Trophoblast cell (in vitro differentiated cells and primary cell): Measurements from ENCODE around the gene ZNF217.
A peak's percentile ranks its signal among the peaks of the same experiment; 100 is the strongest.

ENCODE experiments used
- DNase-seq, 2 donors: peaks; one replicate each; pipeline ENCODE4 v3.0.0-alpha.2; 2016
- H2AFZ ChIP-seq: 2 replicates; pipeline ENCODE4 v1.6.1; 2013; ENCODE audit warnings: low read length, moderate library complexity, mild to moderate bottlenecking; ENCODE audit not compliant: insufficient read depth, poor library complexity
- H2AK5ac ChIP-seq: 2 replicates; pipeline ENCODE4 v1.6.1; 2013; ENCODE audit warnings: mild to moderate bottlenecking, low read length
- H2BK120ac ChIP-seq: 2 replicates; pipeline ENCODE4 v1.6.1; 2013; ENCODE audit warnings: low read length, mild to moderate bottlenecking, moderate library complexity; ENCODE audit not compliant: insufficient read depth, poor library complexity
- H2BK12ac ChIP-seq: 2 replicates; pipeline ENCODE4 v1.6.1; 2013; ENCODE audit warnings: mild to moderate bottlenecking, low read length, moderate library complexity
- H2BK5ac ChIP-seq: 2 replicates; pipeline ENCODE4 v1.6.1; 2013; ENCODE audit warnings: low read length, low read depth, moderate library complexity, mild to moderate bottlenecking; ENCODE audit not compliant: poor library complexity
- H3K14ac ChIP-seq: 2 replicates; pipeline ENCODE4 v1.6.1; 2013; ENCODE audit warnings: mild to moderate bottlenecking, low read length
- H3K18ac ChIP-seq: 2 replicates; pipeline ENCODE4 v1.6.1; 2013; ENCODE audit warnings: mild to moderate bottlenecking, low read length
- H3K23ac ChIP-seq: 2 replicates; pipeline ENCODE4 v1.6.1; 2013; ENCODE audit warnings: low read length
- H3K27ac ChIP-seq: 2 replicates; pipeline ENCODE4 v1.5.1; 2013; ENCODE audit warnings: low read depth, mild to moderate bottlenecking, inconsistent platforms, low read length, moderate library complexity
- H3K27me3 ChIP-seq: 2 replicates; pipeline ENCODE4 v1.6.1; 2013; ENCODE audit warnings: inconsistent platforms, mild to moderate bottlenecking, low read length, moderate library complexity; ENCODE audit not compliant: insufficient read depth
- H3K36me3 ChIP-seq, 2 experiments: 1 replicate in 1 of 2; 2 replicates in 1 of 2; pipeline ENCODE4 v1.6.1; 2013; ENCODE audit warnings: low read length in 2 of 2, mild to moderate bottlenecking in 2 of 2, moderate library complexity in 1 of 2; ENCODE audit not compliant: insufficient read depth in 2 of 2, control insufficient read depth in 1 of 2
- H3K4ac ChIP-seq: 2 replicates; pipeline ENCODE4 v1.6.1; 2013; ENCODE audit warnings: low read depth, mild to moderate bottlenecking, low read length, moderate library complexity
- H3K4me1 ChIP-seq, 2 experiments: 1 replicate in 1 of 2; 2 replicates in 1 of 2; pipeline ENCODE4 v1.6.1; 2013; ENCODE audit warnings: low read length in 2 of 2, mild to moderate bottlenecking in 2 of 2, moderate library complexity in 1 of 2; ENCODE audit not compliant: insufficient read depth in 2 of 2, control insufficient read depth in 1 of 2
- H3K4me2 ChIP-seq: 2 replicates; pipeline ENCODE4 v1.6.1; 2013; ENCODE audit warnings: inconsistent platforms, mild to moderate bottlenecking, low read length, moderate library complexity
- H3K4me3 ChIP-seq: 2 replicates; pipeline ENCODE4 v1.5.1; 2013; ENCODE audit warnings: mild to moderate bottlenecking, low read depth, low read length, inconsistent platforms
- H3K79me1 ChIP-seq: one replicate; pipeline ENCODE4 v1.6.1; 2013; ENCODE audit warnings: low read length
- H3K79me2 ChIP-seq: 2 replicates; pipeline ENCODE4 v1.6.1; 2013; ENCODE audit warnings: low read length, mild to moderate bottlenecking; ENCODE audit not compliant: control insufficient read depth, insufficient read depth, poor library complexity
- H3K9ac ChIP-seq: 2 replicates; pipeline ENCODE4 v1.6.1; 2013; ENCODE audit warnings: mild to moderate bottlenecking, low read length
- H3K9me3 ChIP-seq: 2 replicates; pipeline ENCODE4 v1.6.1; 2013; ENCODE audit warnings: low read depth, mild to moderate bottlenecking, control low read depth, inconsistent platforms, low read length; ENCODE audit not compliant: insufficient read depth
- H4K12ac ChIP-seq: 2 replicates; pipeline ENCODE4 v1.6.1; 2013; ENCODE audit warnings: low read depth, mild to moderate bottlenecking, low read length, moderate library complexity
- H4K8ac ChIP-seq: 2 replicates; pipeline ENCODE4 v1.6.1; 2013; ENCODE audit warnings: low read depth, mild to moderate bottlenecking, low read length, moderate library complexity
- H4K91ac ChIP-seq: one replicate; pipeline ENCODE4 v1.6.1; 2013; ENCODE audit warnings: low read depth, mild to moderate bottlenecking, low read length, moderate library complexity
- WGBS: extraction: QIAGEN DNeasy Blood & Tissue Kit; methylation state at CpG from one replicate; pipeline ENCODE4 v1.1.7; 2013; ENCODE audit warnings: missing lambda C conversion rate; ENCODE audit not compliant: insufficient read length, insufficient coverage; ENCODE audit errors: extremely low coverage; 5-methylcytosine and 5-hydroxymethylcytosine counted together

Gene ZNF217

GRCh38 chr20:53571555-53572286 is 21.9 kb downstream of the ZNF217 start:
- Histone ChIP-seq H3K9ac (no peak overlapping the region), H3K4me1 (no peaks in the 10 kb centered on the region), H4K8ac (no peak overlapping the region), H3K4me2 (no peak overlapping the region), H2AFZ (no peak overlapping the region), H3K79me2 (peaks cover 16% of the 10 kb centered on the region), H3K36me3 (peaks cover 53 to 69% of the 10 kb centered on the region in 2 experiments), H3K4ac (no peak overlapping the region), H3K9me3 (no peaks in the 10 kb centered on the region), H3K4me3 (no peak overlapping the region), H3K27ac (no peak overlapping the region), H2BK5ac (no peak overlapping the region), H4K91ac (no peak overlapping the region), H3K18ac (peak overlapping the region; percentile 67), H3K23ac (no peak overlapping the region), H3K27me3 (no peaks in the 10 kb centered on the region), H3K14ac (no peak overlapping the region), H4K12ac (no peak overlapping the region), H2AK5ac (no peak overlapping the region), H2BK12ac (no peak overlapping the region), H2BK120ac (no peak overlapping the region), H3K79me1 (no peaks in the 10 kb centered on the region)
- WGBS, result no CpG with 5 or more reads among the region's 10 CpGs
- DNase-seq, result no peak

GRCh38 chr20:53570446-53571276 is 23.0 kb downstream of the ZNF217 start:
- no CpG with 5 or more reads among the region's 12 CpGs for WGBS

GRCh38 chr20:53569606-53570307 is 23.9 kb downstream of the ZNF217 start:
- H4K12ac ChIP-seq, result no peak overlapping the region
- no peak overlapping the region for H3K14ac ChIP-seq
- H3K79me1 ChIP-seq, result no peaks in the 10 kb centered on the region
- no peak overlapping the region for H2BK120ac ChIP-seq
- H3K4ac ChIP-seq, result peak overlapping the region; percentile 40
- peaks cover under 1% of the 10 kb centered on the region for H3K79me2 ChIP-seq
- peaks cover 51 to 65% of the 10 kb centered on the region in 2 experiments for H3K36me3 ChIP-seq
- H3K9me3 ChIP-seq, result no peaks in the 10 kb centered on the region
- no peak overlapping the region for H3K27ac ChIP-seq
- H4K91ac ChIP-seq, result no peak overlapping the region
- no peak for DNase-seq
- no peaks in the 10 kb centered on the region for H3K4me1 ChIP-seq
- no peak overlapping the region for H3K4me2 ChIP-seq
- H3K18ac ChIP-seq, result no peak overlapping the region
- H3K27me3 ChIP-seq, result no peaks in the 10 kb centered on the region
- no CpG with 5 or more reads among the region's 7 CpGs for WGBS
- H3K4me3 ChIP-seq, result no peak overlapping the region
- H3K23ac ChIP-seq, result no peak overlapping the region
- H2AK5ac ChIP-seq, result no peak overlapping the region
- H3K9ac ChIP-seq, result no peak overlapping the region
- no peak overlapping the region for H4K8ac ChIP-seq
- H2BK5ac ChIP-seq, result no peak overlapping the region
- no peak overlapping the region for H2AFZ ChIP-seq
- no peak overlapping the region for H2BK12ac ChIP-seq

More at GRCh38 chr20:53570446-53571276, 23.0 kb downstream of the ZNF217 start:
- H3K9ac ChIP-seq, result no peak overlapping the region
- peaks cover 50 to 68% of the 10 kb centered on the region in 2 experiments for H3K36me3 ChIP-seq
- H3K18ac ChIP-seq, result no peak overlapping the region
- H3K9me3 ChIP-seq, result no peaks in the 10 kb centered on the region
- no peaks in the 10 kb centered on the region for H3K4me1 ChIP-seq
- H4K91ac ChIP-seq, result no peak overlapping the region
- peaks cover 9% of the 10 kb centered on the region for H3K79me2 ChIP-seq
- H3K23ac ChIP-seq, result no peak overlapping the region
- no peak overlapping the region for H3K14ac ChIP-seq
- H3K4me2 ChIP-seq, result no peak overlapping the region
- DNase-seq, result no peak
- H3K4ac ChIP-seq, result peak overlapping the region; percentile 4
- no peak overlapping the region for H3K27ac ChIP-seq
- H2BK12ac ChIP-seq, result no peak overlapping the region
- no peak overlapping the region for H4K12ac ChIP-seq
- H2AK5ac ChIP-seq, result no peak overlapping the region
- H3K4me3 ChIP-seq, result no peak overlapping the region
- H2BK5ac ChIP-seq, result no peak overlapping the region
- no peak overlapping the region for H4K8ac ChIP-seq
- no peak overlapping the region for H2AFZ ChIP-seq
- H3K79me1 ChIP-seq, result no peaks in the 10 kb centered on the region
- H3K27me3 ChIP-seq, result no peaks in the 10 kb centered on the region
- H2BK120ac ChIP-seq, result no peak overlapping the region

DNA sequence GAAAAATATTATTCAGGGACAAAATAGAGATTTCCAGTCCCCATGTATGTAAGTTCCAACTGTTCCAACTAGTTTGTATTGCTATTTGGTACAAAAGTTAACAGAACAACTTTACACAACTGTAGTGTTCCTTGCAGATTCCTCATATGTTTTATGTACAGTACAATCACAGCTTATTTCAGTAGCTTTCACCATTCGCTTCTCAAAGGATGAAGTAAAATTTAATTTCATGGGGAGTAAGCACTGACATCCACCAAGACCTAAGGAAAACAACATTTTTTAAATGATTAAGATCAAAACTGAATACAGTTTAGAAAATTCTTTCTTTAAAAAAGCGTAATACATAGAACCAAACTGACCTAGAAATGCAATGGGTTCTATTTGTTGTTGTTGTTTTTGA is 24.6 kb downstream of the ZNF217 start:
- Histone ChIP-seq H3K9ac (no peak overlapping the region), H3K27me3 (no peaks in the 10 kb centered on the region), H2BK5ac (no peak overlapping the region), H3K4me3 (no peak overlapping the region), H2BK120ac (no peak overlapping the region), H3K9me3 (no peaks in the 10 kb centered on the region), H3K18ac (no peak overlapping the region), H2BK12ac (no peak overlapping the region), H2AK5ac (no peak overlapping the region), H4K12ac (no peak overlapping the region), H3K4ac (no peak overlapping the region), H3K14ac (no peak overlapping the region), H3K27ac (no peak overlapping the region), H2AFZ (no peak overlapping the region), H3K4me1 (no peaks in the 10 kb centered on the region), H3K79me2 (no peaks in the 10 kb centered on the region), H3K79me1 (no peaks in the 10 kb centered on the region), H4K91ac (no peak overlapping the region), H3K36me3 (peaks cover 47 to 58% of the 10 kb centered on the region in 2 experiments), H3K4me2 (no peak overlapping the region), H4K8ac (no peak overlapping the region), H3K23ac (no peak overlapping the region)
- whole genome bisulfite sequencing, result no CpG with 5 or more reads among the region's 2 CpGs
- no peak for DNase-seq
